HEK293 (cell line): Measurements from ENCODE around the gene ITGAL.
"Not testable (repeated sequence)": the region's sequence is repeated elsewhere in the genome, so short reads cannot be mapped to it uniquely, and the experiment has no call there.

Source experiments
- CTCF ChIA-PET: fragments of 350-600 bp; formaldehyde crosslinking; extraction: SDS; loops from one replicate; lab custom pipeline; 2021; ENCODE audit warnings: antibody characterized with exemption; lab: Yijun Ruan, JAX
- POLR2A ChIA-PET: fragments of 300-600 bp; formaldehyde crosslinking; extraction: SDS; loops from one replicate; lab custom pipeline; 2020; ENCODE audit warnings: antibody characterized with exemption, inconsistent platforms; lab: Yijun Ruan, JAX
- H3K27ac ChIP-seq: fragments of 200-500 bp; sonication (Bioruptor generic); 2 replicates; pipeline ENCODE4 v1.5.1; 2014; ENCODE audit warnings: low read depth, low read length, control low read depth, inconsistent platforms; ENCODE audit errors: extremely low read depth
- H3K36me3 ChIP-seq, 2 experiments: fragments of 200-500 bp in 1 of 2; sonication (Bioruptor generic) in 1 of 2; 1 replicate in 1 of 2; 2 replicates in 1 of 2; pipeline ENCODE4 v1.5.1; 2014 to 2017; ENCODE audit warnings: inconsistent platforms in 2 of 2, low read length in 2 of 2; ENCODE audit not compliant: control insufficient read depth in 2 of 2, insufficient read depth in 1 of 2
- H3K4me1 ChIP-seq: fragments of 200-500 bp; sonication (Bioruptor generic); 2 replicates; pipeline ENCODE4 v1.5.1; 2014; ENCODE audit warnings: mild to moderate bottlenecking, low read length, inconsistent platforms; ENCODE audit not compliant: control insufficient read depth, insufficient read depth
- H3K4me3 ChIP-seq: 2 replicates; pipeline ENCODE4 v1.5.1; 2011; ENCODE audit warnings: low read depth, mild to moderate bottlenecking, control low read depth, low read length, moderate library complexity
- H3K9me3 ChIP-seq: fragments of 200-500 bp; sonication (Bioruptor generic); 2 replicates; pipeline ENCODE4 v1.5.1; 2014; ENCODE audit warnings: low read depth, low read length, inconsistent platforms; ENCODE audit not compliant: control insufficient read depth, insufficient read depth
- GFI1B ChIP-seq: fragments of 450-650 bp; formaldehyde crosslinking; IDR thresholded peaks from 2 replicates; pipeline ENCODE4 v1.5.1; 2016; ENCODE audit warnings: missing biosample characterization, missing genetic modification characterization
- SCRT1 ChIP-seq: fragments of 450-650 bp; formaldehyde crosslinking; IDR thresholded peaks from 2 replicates; pipeline ENCODE4 v1.5.1; 2016; ENCODE audit warnings: missing biosample characterization, missing genetic modification characterization, borderline replicate concordance
- SCRT2 ChIP-seq: fragments of 450-650 bp; formaldehyde crosslinking; IDR thresholded peaks from 2 replicates; pipeline ENCODE4 v1.5.1; 2016; ENCODE audit warnings: missing biosample characterization, missing genetic modification characterization
- ZBTB17 ChIP-seq: fragments of 450-650 bp; formaldehyde crosslinking; IDR thresholded peaks from 2 replicates; pipeline ENCODE4 v1.5.1; 2016; ENCODE audit warnings: missing biosample characterization, missing genetic modification characterization
- ZBTB8A ChIP-seq: fragments of 450-650 bp; formaldehyde crosslinking; IDR thresholded peaks from 2 replicates; pipeline ENCODE4 v1.5.1; 2016; ENCODE audit warnings: missing biosample characterization, missing genetic modification characterization
- ZNF280C ChIP-seq: fragments of 450-650 bp; formaldehyde crosslinking; IDR thresholded peaks from 2 replicates; pipeline ENCODE4 v1.5.1; 2016; ENCODE audit warnings: missing biosample characterization, missing genetic modification characterization
- ZNF302 ChIP-seq: fragments of 450-650 bp; formaldehyde crosslinking; IDR thresholded peaks from 2 replicates; pipeline ENCODE4 v1.5.1; 2016; ENCODE audit warnings: missing biosample characterization, missing genetic modification characterization, low read depth
- ZNF394 ChIP-seq: fragments of 450-650 bp; formaldehyde crosslinking; IDR thresholded peaks from 2 replicates; pipeline ENCODE4 v1.5.1; 2016; ENCODE audit warnings: missing biosample characterization, missing genetic modification characterization, mild to moderate bottlenecking, moderate library complexity, borderline replicate concordance
- ZNF518A ChIP-seq: fragments of 450-650 bp; formaldehyde crosslinking; conservative IDR thresholded peaks from 2 replicates; pipeline ENCODE4 v1.5.1; 2016; ENCODE audit warnings: low read depth, missing biosample characterization, missing genetic modification characterization
- ZNF530 ChIP-seq: fragments of 450-650 bp; formaldehyde crosslinking; IDR thresholded peaks from 2 replicates; pipeline ENCODE4 v1.5.1; 2016; ENCODE audit warnings: low read depth, missing biosample characterization, missing genetic modification characterization
- ZNF623 ChIP-seq: fragments of 450-650 bp; formaldehyde crosslinking; IDR thresholded peaks from 2 replicates; pipeline ENCODE4 v1.5.1; 2016; ENCODE audit warnings: missing biosample characterization, missing genetic modification characterization
- ZNF629 ChIP-seq: fragments of 450-650 bp; formaldehyde crosslinking; IDR thresholded peaks from 2 replicates; pipeline ENCODE4 v1.5.1; 2017; ENCODE audit warnings: missing biosample characterization, missing genetic modification characterization
- ZNF654 ChIP-seq: fragments of 450-650 bp; formaldehyde crosslinking; IDR thresholded peaks from 2 replicates; pipeline ENCODE4 v1.5.1; 2016; ENCODE audit warnings: low read depth, missing biosample characterization, missing genetic modification characterization
- ZNF792 ChIP-seq: fragments of 450-650 bp; formaldehyde crosslinking; IDR thresholded peaks from 2 replicates; pipeline ENCODE4 v1.5.1; 2016; ENCODE audit warnings: missing biosample characterization, missing genetic modification characterization

The ITGAL gene

DNA sequence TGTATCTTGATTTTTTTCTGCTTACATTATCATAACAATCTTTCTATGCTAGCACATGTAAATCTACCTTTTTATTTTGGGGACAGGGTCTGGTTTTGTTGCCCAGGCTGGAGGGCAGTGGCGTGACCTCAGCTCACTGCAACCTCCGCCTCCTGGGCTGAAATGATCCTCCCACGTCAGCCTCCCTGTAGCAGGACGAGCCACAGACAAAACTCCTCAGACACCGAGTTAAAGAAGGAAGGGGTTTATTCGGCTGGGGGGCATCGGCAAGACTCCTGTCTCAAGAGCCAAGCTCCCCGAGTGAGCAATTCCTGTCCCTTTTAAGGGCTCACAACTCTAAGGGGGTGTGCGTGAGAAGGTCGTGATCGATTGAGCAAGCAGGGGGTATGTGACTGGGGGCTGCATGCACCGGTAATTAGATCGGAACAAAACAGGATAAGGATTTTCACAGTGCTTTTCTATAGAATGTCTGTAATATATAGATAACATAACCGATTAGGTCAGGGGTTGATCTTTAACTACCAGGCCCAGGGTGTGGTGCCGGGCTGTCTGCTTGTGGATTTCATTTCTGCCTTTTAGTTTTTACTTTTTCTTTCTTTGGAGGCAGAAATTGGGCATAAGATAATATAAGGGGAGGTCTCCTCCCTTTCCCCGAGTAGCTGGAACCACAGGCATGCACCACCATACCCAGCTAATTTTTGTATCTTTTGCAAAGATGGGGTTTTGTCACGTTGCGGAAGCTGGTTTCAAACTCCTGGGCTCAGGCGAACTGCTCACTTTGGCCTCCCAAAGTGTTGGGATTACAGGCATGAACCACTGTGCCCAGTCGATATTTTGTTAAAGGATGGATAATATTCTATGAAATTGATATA, 19.6 kb upstream of the ITGAL start:
- CTCF ChIA-PET = interaction anchor here (0.7 to 1.0 kb wide), 2 partner anchors 23 to 38 kb away, joined by 3 read pairs; partner anchors contain the start of gene DCTPP1
- H3K27ac ChIP-seq, H3K4me3 ChIP-seq, H3K36me3 ChIP-seq, H3K4me1 ChIP-seq, H3K9me3 ChIP-seq, POLR2A ChIA-PET: not testable (repeated sequence)

DNA sequence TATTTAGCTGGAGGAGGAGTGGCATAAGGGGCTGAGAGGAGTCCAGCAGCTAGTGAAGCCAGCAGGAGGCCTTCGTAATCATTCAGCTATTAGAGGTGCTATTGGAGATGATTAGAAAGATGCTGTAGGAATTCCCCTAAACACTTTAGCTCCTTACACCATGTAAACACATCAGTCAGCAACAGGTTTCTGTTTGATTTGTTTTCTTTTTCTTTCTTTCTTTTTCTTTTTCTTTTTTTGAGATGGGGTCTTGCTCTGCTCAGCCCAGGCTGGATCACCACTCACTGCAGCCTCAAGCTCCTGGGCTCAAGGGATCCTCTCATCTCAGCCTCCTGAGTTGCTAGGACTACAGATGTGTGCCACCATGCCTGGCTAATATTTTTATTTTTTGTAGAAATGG, 16.2 kb upstream of the ITGAL start:
- Histone ChIP-seq H3K36me3 (no peaks in the 10 kb centered on the region), H3K4me3 (no peak overlapping the region), H3K4me1 (no peaks in the 10 kb centered on the region), H3K27ac (no peak overlapping the region), H3K9me3 (no peaks in the 10 kb centered on the region)
- peak; percentile 93 for TF ChIP-seq SCRT2 (tag by site-specific recombination)
- TF ChIP-seq ZNF792 = no peak
- peak; percentile 79 for TF ChIP-seq SCRT1 (tag by site-specific recombination)
- CTCF ChIA-PET = interaction anchor here (0.5 to 6.6 kb wide), 5 partner anchors 7 to 245 kb away, joined by 3 to 39 read pairs (median 4); no protein-coding TSS in a partner anchor
- POLR2A ChIA-PET = no interaction called here

GRCh38 chr16:30457256-30457655, 15.3 kb upstream of the ITGAL start:
- TF ChIP-seq ZBTB17 = no peak
- peak; percentile 37; the same call in 1 of the 2 replicates for TF ChIP-seq ZNF394 (tag by site-specific recombination)
- no peak for TF ChIP-seq ZNF280C (tag by site-specific recombination)
- TF ChIP-seq ZNF302 (tag by site-specific recombination) = no peak
- ChIA-PET POLR2A (no interaction called here), CTCF (interaction anchor here (1.4 to 6.6 kb wide), 3 partner anchors 8 to 158 kb away, joined by 4 to 39 read pairs (median 15); no protein-coding TSS in a partner anchor)
- Histone ChIP-seq H3K4me1 (no peaks in the 10 kb centered on the region), H3K27ac (no peak overlapping the region), H3K4me3 (no peak overlapping the region), H3K36me3 (no peaks in the 10 kb centered on the region), H3K9me3 (no peaks in the 10 kb centered on the region)

GRCh38 chr16:30457743-30458560, 14.6 kb upstream of the ITGAL start:
- Histone ChIP-seq H3K4me3 (no peak overlapping the region), H3K9me3 (no peaks in the 10 kb centered on the region), H3K4me1 (no peaks in the 10 kb centered on the region), H3K27ac (no peak overlapping the region), H3K36me3 (no peaks in the 10 kb centered on the region)
- ChIA-PET CTCF (interaction anchor here (0.6 to 6.6 kb wide), 5 partner anchors 9 to 477 kb away, joined by 3 to 39 read pairs (median 4); no protein-coding TSS in a partner anchor), POLR2A (no interaction called here)
- peak; percentile 73 for TF ChIP-seq ZNF623 (tag by site-specific recombination)
- 0 out of 2 replicates have a peak, but pooled peaks have one; percentile 49 for TF ChIP-seq GFI1B (tag by site-specific recombination)
- no peak for TF ChIP-seq ZNF530
- TF ChIP-seq ZNF654 (tag by site-specific recombination) = peak; percentile 38
- peak; percentile 91 for TF ChIP-seq ZNF518A (tag by site-specific recombination)
- peak; percentile 57 for TF ChIP-seq ZNF629 (tag by site-specific recombination)
- peak; percentile 64; the same call in 1 of the 2 replicates for TF ChIP-seq ZBTB8A (tag by site-specific recombination)
